DOHH2 (cell line): Measurements from ENCODE around the gene ANTXR1.

Experiments
- CTCF ChIP-seq: fragments of 200-600 bp; sonication (generic); IDR thresholded peaks from one replicate; pipeline ENCODE4 v1.5.1; 2014; ENCODE audit warnings: antibody characterized with exemption, mild to moderate bottlenecking, low read depth, low read length; ENCODE audit not compliant: poor library complexity, severe bottlenecking
- EZH2phosphoT487 ChIP-seq: fragments of 200-600 bp; sonication (generic); IDR thresholded peaks from 2 replicates; pipeline ENCODE4 v1.6.1; 2017; ENCODE audit warnings: borderline replicate concordance, mild to moderate bottlenecking, antibody characterized with exemption, low read length, moderate library complexity, mixed read lengths

GRCh38 chr2:69223759-69224511, 211.0 kb downstream of the ANTXR1 start:
- TF ChIP-seq CTCF (no peak), EZH2phosphoT487 (no peak)
